ENCODE data around the gene SRSF8. TPM values are rescaled to one million over a fixed set of nuclear protein-coding genes. Genes with fewer than 3 reads are reported as not detected.

SRSF8 gene
- total RNA-seq, 2 donors from 2014 or later, result 16.3 to 20.1 TPM

DNA sequence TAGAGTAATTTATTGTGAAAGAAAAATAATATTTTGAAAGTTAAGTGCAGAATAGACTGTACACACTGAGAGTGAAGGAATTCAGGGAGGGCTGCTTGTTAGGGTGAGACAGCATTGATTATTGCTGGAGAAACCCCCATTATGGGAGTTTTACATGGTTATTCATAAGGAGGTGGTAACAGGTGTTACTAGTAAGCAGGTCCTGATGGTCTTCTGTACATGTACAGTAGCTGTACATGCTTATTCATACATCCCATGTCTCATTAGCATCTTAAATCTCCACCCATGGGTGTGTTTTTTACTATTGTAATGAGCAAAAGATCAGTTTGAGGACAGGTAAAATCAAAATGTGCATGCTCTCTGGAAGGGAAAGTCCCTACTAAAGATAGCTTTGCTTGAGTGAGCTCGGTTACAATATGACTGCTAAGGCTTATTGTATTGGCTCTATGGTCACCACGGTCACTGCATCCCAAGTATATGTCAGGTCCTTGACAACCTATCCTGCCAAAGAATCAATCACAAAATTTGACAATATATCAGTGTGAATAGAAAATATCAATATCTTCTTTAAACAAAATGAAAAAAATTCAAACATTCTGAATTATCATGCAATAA is 11.3 kb upstream of the SRSF8 start:
- WGBS, 2 experiments (ENCODE audit: insufficient coverage in 1 of 2, insufficient read length in 1 of 2), result 43% methylated on average over 2 of the region's 2 CpGs; no CpG with 5 or more reads in 1 of the 2 experiments
- TF ChIP-seq, protein P1, sequence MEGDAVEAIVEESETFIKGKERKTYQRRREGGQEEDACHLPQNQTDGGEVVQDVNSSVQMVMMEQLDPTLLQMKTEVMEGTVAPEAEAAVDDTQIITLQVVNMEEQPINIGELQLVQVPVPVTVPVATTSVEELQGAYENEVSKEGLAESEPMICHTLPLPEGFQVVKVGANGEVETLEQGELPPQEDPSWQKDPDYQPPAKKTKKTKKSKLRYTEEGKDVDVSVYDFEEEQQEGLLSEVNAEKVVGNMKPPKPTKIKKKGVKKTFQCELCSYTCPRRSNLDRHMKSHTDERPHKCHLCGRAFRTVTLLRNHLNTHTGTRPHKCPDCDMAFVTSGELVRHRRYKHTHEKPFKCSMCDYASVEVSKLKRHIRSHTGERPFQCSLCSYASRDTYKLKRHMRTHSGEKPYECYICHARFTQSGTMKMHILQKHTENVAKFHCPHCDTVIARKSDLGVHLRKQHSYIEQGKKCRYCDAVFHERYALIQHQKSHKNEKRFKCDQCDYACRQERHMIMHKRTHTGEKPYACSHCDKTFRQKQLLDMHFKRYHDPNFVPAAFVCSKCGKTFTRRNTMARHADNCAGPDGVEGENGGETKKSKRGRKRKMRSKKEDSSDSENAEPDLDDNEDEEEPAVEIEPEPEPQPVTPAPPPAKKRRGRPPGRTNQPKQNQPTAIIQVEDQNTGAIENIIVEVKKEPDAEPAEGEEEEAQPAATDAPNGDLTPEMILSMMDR (conservative IDR thresholded peaks at IDR 0.05), result no peak
- Mint-ChIP-seq H3K4me3 (no peak overlapping the region), H3K27me3 (ENCODE audit: insufficient read depth) (peaks cover 31% of the 10 kb centered on the region), H3K4me1 (no peaks in the 10 kb centered on the region), H3K36me3 (ENCODE audit: low read depth) (no peaks in the 10 kb centered on the region), H3K27ac (no peak overlapping the region), H3K9me3 (no peaks in the 10 kb centered on the region)
- H3K9ac ChIP-seq (ENCODE audit: extremely low read depth, low read length, poor library complexity, severe bottlenecking), result no peak overlapping the region
- no peak overlapping the region for H3K27ac ChIP-seq (ENCODE audit: low read depth, low read length)
- no peaks in the 10 kb centered on the region for H3K4me1 ChIP-seq (ENCODE audit: control insufficient read depth, insufficient read depth, low read length)
- no peak overlapping the region for H3K4me3 ChIP-seq (ENCODE audit: low read length)
- peaks cover 21% of the 10 kb centered on the region for H3K27me3 ChIP-seq (ENCODE audit: control insufficient read depth, insufficient read depth, low read length, poor library complexity, severe bottlenecking)
- no peak for DNase-seq
- H3K36me3 ChIP-seq (ENCODE audit: control insufficient read depth, insufficient read depth, low read length), result no peaks in the 10 kb centered on the region
- no peaks in the 10 kb centered on the region for H3K9me3 ChIP-seq (ENCODE audit: control insufficient read depth, low read length)

DNA sequence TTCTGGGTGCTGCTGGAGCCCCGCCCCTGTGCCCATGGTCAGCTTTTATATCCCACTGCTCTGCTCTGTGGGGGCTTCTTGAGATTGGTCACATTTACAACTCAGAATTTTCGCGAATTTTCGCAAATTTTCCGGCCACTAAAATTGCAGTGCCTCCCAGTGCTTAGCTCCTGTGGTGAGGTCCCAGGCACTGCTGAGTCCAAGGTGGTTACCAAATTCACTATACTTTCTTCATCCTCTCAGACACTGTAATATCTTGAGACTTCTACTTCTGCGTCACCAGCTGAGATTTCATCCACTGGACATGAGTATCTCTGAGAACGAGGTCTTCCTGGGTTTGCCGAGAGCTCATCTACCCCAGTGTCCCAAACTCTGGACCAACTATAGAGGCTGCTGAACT is 8.8 kb upstream of the SRSF8 start:
- Mint-ChIP-seq H3K4me3 (no peak overlapping the region), H3K27me3 (ENCODE audit: insufficient read depth) (peaks cover 47% of the 10 kb centered on the region), H3K27ac (no peak overlapping the region), H3K4me1 (no peaks in the 10 kb centered on the region), H3K36me3 (ENCODE audit: low read depth) (no peaks in the 10 kb centered on the region), H3K9me3 (no peaks in the 10 kb centered on the region)
- no peaks in the 10 kb centered on the region for H3K36me3 ChIP-seq (ENCODE audit: control insufficient read depth, insufficient read depth, low read length)
- H3K27ac ChIP-seq (ENCODE audit: low read depth, low read length), result no peak overlapping the region
- H3K27me3 ChIP-seq (ENCODE audit: control insufficient read depth, insufficient read depth, low read length, poor library complexity, severe bottlenecking), result peaks cover 47% of the 10 kb centered on the region
- 90 to 92% methylated on average over 7 to 8 of the region's 8 CpGs for WGBS, 2 experiments (ENCODE audit: insufficient coverage in 1 of 2, insufficient read length in 1 of 2)
- TF ChIP-seq, protein P1 (conservative IDR thresholded peaks at IDR 0.05), result no peak
- no peak overlapping the region for H3K9ac ChIP-seq (ENCODE audit: extremely low read depth, low read length, poor library complexity, severe bottlenecking)
- H3K4me1 ChIP-seq (ENCODE audit: control insufficient read depth, insufficient read depth, low read length), result no peaks in the 10 kb centered on the region
- no peak overlapping the region for H3K4me3 ChIP-seq (ENCODE audit: low read length)
- DNase-seq, result no peak
- H3K9me3 ChIP-seq (ENCODE audit: control insufficient read depth, low read length), result no peaks in the 10 kb centered on the region

- TF ChIP-seq, protein P1 (conservative IDR thresholded peaks at IDR 0.05), result no peak
- 92% methylated on average over 1 of the region's 1 CpG; no CpG with 5 or more reads in 1 of the 2 experiments for WGBS, 2 experiments (ENCODE audit: insufficient coverage in 1 of 2, insufficient read length in 1 of 2)
- Mint-ChIP-seq H3K9me3 (no peaks in the 10 kb centered on the region), H3K36me3 (ENCODE audit: low read depth) (no peaks in the 10 kb centered on the region), H3K27ac (no peak overlapping the region), H3K4me1 (no peaks in the 10 kb centered on the region), H3K4me3 (no peak overlapping the region), H3K27me3 (ENCODE audit: insufficient read depth) (peaks cover 42% of the 10 kb centered on the region)
- no peaks in the 10 kb centered on the region for H3K9me3 ChIP-seq (ENCODE audit: control insufficient read depth, low read length)
- H3K4me1 ChIP-seq (ENCODE audit: control insufficient read depth, insufficient read depth, low read length), result no peaks in the 10 kb centered on the region
- peaks cover 50% of the 10 kb centered on the region for H3K27me3 ChIP-seq (ENCODE audit: control insufficient read depth, insufficient read depth, low read length, poor library complexity, severe bottlenecking)
- no peak overlapping the region for H3K4me3 ChIP-seq (ENCODE audit: low read length)
- DNase-seq, result no peak
- no peak overlapping the region for H3K27ac ChIP-seq (ENCODE audit: low read depth, low read length)
- no peak overlapping the region for H3K9ac ChIP-seq (ENCODE audit: extremely low read depth, low read length, poor library complexity, severe bottlenecking)
- H3K36me3 ChIP-seq (ENCODE audit: control insufficient read depth, insufficient read depth, low read length), result no peaks in the 10 kb centered on the region
Observed at GRCh38 chr11:95058621-95059020, 8.1 kb upstream of the SRSF8 start.
